HG03354 (cell line): ENCODE data around the gene BMPR1B.

Experiments
- ATAC-seq: cut with Tn5 transposase; IDR thresholded peaks from one replicate; pipeline ENCODE4 v1.9.1; 2021; ENCODE audit warnings: mild to moderate bottlenecking; ENCODE audit not compliant: unreplicated experiment, poor library complexity, severe bottlenecking

BMPR1B gene

DNA sequence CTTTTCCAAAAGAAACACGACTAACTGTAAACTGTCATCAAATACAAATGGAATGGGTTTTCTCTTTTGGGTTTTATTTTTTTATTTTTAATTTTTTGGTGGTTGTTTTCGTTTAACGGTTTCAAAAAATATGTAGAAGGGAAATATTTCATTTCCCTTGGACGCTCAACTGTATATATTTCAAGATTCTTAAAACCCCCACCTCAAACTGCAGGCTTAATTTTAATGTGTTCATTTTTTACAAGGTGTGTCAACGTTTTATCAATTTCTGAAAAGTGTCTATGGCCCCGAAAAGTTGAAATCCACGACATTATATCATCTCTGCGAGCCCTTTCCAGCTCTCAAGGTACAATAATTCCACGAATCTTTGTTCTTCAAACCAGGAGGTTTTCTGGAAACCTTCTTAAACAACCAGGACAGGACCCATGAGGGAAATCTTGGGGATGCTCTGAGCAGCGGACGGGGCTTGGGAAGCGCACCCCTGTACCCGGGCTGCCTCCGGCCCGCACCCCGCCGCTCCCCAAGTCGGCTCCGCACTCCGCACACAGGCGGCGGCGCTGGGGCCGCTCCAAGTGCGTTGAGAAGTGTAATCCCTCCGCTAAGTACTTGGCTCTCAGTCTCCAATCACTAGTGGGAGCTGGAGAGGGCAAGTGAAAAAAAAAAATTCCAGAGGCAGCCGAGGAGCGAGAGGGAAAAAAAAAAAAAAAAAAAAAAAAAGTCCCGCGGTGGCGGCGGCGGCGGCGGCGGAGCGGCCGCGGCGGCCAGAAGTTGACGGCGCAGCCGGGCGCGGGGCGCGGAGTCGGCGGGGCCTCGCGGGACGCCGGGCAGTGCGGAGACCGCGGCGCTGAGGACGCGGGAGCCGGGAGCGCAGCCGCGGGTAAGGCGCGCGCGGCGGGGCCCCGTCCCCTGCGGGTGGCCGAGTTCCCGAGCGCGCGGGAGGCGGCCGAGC, at the start of gene BMPR1B:
BMPR1B (plus strand) TSS at position 764 of the 949 bp plus-strand sequence. CDS start 346,470 bp downstream, outside the sequence.
- ATAC-seq = peak; percentile 54

DNA sequence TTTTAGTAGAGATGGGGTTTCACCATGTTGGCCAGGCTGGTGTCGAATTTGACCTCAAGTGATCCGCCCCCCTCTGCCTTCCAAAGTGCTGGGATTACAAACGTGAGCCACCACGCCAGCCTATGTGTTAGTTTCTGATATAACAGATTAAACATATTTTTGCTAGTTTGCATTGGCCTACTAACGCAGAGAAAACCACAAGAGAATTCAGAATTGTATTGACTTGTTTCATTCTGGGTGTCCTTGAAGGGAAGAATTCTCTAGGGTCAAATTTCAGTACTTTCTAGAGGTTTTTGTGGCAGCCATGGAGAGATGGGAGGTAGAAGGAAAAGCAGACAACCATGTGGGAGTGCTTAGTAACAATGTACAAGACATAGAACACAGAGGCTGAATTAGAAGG, 46.1 kb upstream of the BMPR1B start:
- ATAC-seq = no peak

DNA sequence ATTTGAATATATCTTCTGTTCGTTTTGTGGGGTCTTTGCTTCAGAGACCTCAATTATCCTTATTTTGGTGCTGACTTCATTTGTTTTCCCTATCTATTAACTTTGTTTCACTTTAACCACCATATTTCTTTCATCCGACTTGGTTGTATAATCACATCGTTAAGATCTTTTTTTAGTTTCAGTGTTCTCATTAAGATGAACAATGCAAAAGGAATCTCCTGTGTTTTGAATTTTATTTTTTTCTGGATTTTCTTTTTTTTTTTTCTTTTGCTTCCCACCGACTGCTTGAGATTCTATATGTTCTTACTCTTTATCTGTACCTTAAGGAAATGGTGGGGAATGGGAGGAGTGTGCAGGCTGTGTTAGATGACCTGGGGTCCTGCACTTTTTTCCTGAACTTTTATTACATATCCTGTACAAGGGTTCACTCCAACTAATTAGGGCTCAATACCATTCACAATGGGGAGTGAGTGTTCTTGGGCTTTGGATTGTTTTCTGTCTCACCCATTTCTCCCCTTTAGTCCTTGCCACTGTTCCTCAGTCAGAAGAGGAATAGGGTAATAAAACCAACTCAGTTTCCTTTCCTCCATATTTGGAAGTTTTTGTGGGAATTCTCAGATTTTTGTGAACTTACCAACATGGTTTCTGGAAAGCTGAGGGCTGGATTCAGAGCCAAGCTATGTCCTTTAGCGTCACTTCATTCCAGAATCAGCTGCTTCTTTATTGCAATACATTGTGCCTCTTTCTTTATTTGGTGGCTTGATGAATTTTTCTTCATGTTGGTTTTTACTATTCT, 43.2 kb upstream of the BMPR1B start:
- ATAC-seq = no peak

DNA sequence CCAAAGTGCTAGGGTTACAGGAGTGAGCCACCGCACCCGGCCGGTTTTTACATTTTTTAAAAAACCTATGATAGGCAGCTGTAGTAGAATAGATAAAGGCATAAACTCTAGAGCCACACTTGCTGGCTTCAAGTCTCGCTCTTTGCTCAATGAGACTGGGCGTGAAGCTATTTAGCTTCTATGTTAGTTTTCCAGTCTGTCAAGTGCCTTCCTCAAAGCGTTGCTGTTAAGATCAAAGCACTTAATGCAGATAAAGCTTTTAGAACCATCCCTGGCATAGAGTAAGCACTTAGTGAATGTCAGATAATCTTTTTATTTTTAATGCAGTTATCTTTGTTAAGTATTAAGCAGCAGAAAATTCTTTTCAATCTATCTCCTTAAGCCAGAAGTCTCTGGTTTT, 42.0 kb upstream of the BMPR1B start:
- ATAC-seq = no peak

DNA sequence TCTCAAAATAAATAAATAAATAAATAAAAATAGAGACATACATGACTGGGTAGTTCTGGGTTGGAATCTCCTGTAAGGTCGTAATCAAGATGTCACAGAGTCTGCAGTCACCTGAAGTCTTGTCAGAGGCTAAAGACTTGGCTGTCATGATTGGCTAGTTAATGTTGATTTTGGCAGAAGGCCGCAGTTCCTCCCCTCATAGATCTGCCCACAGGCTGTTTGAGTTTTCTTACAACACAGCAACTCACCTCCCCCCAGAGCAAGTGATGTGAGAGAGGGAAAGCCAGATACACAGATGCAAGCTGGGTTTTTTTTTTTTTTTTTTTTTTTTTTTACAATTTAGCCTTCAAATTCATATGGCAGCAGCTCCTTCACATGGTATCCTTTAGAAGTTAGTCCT, 36.4 kb upstream of the BMPR1B start:
- no peak for ATAC-seq

DNA sequence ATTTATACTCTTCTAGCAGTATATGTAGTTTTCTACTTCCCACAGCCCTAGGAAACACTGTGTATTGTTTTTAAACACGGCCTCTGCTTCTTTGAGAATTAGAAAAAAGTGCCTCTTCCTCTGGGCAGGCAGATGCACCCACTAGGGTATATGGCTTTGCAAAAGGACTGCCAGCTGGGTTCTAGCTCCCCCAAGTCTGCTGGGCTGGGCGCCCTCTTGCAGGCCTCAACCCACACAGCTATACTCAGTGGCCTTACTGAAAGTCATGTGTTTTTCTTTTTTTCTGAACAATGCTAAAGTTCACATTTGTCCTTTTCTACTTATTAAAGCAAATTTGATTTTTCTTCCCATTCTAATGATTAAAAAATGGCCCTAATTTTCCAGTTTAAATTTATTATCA, 35.5 kb upstream of the BMPR1B start:
- ATAC-seq = no peak

DNA sequence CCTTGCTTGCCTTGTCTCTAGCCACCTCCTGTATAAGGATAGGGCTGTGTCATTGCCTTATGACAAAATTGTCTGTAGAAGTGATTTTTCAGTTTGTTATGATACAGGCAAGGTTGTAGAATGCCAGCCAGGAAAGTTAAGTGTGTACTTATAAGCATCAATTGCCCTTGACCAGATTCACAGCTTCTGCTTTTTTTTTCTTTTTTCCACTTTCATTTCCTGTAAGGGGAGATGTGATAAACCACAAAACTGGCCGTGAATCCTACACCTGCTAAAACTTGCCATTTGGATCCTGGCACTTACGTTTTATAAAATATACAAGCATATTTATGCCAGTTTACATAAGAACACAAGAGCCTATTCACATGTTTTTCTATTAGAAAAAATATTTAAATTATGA, 35.0 kb upstream of the BMPR1B start:
- no peak for ATAC-seq

DNA sequence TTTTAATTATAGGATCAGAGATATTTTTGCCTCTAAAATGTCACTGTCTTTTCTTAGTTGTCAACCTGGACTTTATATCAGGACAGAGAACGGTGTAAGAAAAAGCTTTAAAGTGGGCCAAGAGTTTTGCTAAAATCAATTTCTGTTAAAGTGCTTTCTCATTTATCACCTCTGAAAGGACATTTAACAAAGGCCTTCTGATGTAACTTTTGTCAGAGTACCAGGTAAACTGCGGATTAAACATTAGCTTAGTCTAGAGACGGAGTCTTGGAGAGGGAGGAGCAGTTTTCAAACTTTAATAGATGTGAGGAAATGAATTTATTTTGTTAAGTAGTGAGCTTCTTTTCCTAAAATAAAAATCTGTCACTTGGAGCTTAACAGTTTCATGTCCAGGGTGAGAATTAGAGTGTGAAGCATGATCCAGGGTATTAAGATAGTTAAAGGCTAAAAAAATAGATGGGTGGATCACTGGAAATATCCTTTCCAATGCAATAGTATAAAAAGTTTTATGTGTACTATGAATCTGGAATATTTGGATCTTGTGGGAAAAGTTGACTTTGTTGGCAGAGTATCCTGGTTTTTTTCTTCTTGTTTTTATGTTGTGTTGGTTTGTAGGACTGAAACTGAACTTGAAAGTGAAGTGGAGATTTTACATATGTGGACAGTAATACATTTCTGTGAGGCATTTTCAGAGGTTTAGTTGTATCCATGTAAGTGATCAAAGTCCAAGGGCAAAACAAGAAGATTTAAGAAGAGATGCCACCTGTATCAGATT, 33.6 kb upstream of the BMPR1B start:
- ATAC-seq = no peak

DNA sequence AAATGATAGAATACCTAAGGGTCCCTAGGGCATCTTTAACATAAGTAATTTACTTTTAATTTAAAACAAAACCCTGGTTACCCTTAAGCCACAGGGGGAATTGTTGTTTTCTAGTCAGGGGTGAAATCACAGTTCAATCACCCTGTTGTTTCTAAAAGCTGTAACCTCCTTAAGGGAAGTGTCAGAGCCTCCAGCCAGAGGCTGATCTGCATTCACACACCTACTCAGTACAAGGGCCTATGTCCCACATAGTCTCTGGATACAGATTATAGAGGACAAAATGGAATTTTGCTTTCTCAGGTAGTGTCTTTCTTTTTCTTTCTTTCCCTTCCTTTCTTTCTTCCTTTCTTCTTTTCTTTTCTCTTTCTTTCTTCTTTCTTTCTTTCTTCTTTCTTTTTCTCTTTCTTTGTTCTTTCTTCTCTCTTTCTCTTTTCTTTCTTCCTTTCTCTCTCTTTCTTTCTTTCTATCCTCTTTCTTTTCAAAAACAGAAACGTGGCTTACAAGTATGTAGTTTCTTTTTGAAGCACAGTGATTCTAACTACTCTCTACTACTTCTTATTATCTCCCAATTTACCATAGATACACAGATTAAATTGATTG, 31.1 kb upstream of the BMPR1B start:
- no peak for ATAC-seq

DNA sequence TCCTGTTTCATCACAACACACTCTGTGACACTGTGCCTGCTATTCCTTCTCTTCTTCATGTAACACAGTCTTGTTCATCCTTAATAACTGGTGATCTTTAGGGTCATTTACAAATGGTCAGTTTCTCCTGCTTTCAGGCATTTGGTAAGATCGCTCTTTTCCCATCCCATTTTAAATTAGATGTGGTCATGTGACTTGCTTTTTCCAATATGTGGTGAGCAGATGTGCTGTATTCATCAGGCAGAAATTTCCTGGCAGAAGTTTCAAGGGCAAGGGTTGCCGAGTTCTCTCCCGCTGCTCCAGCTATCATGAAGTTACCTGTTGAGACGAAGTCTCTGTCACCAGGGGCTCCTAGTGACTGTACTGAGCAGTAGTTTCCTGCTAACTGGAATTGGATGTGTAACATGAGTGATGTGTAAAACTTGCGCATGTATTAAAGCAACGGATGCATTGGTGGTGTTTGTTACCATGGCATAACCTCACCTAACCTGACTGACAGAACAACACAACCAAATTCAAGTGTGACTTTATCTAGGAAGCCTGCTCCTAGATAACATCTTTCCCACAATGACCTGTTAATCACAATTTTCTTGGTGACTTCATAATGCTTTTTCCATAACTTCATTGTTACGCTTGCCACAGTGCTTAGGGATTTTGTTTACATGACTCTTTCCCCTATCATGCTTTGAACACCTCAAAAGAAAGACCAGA, 29.5 kb upstream of the BMPR1B start:
- ATAC-seq = no peak

DNA sequence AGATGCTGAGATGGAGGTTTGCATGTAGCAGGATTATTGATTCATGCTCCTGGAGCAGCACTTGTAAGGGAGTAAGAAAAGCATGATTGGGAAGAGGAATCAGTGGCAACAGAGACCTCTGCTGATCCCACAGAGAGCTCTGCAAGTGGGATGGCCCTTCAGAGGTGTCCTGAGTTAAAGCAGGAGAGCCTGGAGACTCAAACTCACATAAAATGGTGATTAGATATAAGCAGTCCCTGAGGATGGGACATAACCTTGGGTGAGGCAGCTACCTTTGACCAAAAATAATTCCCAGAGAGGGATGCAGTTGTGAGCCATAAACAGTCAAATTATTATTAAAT, 25.4 kb upstream of the BMPR1B start:
- ATAC-seq = no peak

DNA sequence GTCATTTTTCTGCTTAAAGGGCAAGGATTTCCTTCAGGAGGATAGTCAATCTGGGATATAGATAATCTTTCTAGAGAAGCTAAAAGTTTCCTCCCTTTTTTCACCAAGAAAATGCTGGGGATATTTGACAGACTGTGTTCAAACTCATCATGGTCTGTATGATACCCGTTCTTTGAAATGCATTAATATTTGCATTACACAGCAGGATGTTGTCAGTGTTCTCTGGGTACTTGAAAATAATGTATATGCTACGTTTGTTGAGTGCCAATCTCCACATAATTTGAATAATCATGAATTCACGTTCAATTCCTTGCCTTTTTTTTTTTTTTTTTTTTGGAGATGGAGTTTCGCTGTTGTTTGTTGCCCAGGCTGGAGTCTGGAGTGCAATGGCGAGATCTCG, 18.0 kb upstream of the BMPR1B start:
- no peak for ATAC-seq

DNA sequence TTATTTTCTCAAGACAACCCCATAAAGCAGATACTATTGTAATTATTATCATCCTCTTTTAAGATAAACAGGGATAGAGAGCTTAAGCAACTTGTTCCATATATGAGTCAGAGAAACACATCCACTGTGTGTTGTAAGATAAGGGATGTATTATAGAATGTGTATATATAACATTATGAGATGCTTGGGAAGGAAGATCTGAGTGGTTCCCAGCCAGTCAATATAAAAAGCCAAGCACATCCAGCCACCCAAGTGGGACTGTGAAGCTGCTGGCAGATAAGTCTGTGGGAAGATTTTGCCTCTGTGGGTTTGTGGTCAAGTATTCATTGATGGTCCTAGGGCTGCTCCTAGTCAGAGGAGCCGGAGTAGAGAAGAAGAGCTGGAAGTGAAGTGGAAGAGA, 16.5 kb upstream of the BMPR1B start:
- no peak for ATAC-seq

DNA sequence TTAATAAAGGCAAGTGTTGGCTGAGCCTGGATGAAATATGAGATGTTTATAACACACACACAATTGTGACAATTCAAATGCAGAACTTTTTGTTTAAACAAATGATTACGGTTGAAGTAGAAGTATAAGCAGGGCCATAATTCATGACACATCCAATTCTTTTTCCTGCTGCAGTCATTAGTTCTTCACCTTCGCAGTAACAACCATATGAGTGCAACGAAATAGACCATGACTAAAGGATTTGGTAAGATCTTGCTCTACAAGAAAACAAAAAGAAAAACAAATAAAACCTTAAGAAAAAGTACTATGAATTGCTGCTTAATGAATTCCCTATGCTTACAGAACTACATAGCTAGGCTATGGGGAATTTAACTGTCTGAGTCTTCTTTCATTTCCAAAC, 13.9 kb upstream of the BMPR1B start:
- no peak for ATAC-seq

DNA sequence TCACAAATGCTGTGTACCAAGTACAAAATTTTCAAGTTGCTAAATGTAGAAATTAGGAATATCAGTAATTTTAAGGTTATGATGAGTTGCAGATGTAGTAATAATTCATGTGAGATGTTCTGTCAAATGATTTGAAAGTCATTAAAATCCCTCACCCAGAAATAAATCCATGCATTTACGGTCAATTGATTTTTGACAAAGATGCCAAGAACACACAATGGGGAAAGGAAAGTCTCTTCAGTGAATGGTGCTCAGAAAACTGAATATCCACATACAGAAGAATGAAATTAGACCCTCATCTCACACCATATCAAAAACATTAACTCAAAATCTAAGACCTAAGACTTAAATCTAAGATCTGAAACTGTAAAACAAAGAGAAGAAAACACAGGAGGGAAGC, 12.9 kb upstream of the BMPR1B start:
- no peak for ATAC-seq

DNA sequence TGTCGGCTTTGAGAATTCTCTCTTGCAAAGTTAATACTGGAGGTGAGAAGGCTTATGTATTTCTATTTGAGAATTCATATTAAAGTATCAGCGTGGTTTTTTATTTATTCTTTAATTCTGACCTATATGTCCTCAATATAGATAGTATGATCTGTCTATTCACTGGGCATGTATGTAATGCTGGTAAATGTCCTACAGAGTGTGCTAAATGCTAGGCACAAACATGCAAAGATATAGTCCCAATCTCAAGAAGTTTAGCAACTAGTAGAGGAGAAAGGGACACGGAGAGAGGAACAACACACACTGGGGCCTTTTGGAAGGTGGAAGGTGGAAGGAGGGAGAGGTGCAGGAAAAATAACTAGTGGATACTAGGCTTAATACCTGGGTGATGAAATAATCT, 11.0 kb upstream of the BMPR1B start:
- no peak for ATAC-seq

DNA sequence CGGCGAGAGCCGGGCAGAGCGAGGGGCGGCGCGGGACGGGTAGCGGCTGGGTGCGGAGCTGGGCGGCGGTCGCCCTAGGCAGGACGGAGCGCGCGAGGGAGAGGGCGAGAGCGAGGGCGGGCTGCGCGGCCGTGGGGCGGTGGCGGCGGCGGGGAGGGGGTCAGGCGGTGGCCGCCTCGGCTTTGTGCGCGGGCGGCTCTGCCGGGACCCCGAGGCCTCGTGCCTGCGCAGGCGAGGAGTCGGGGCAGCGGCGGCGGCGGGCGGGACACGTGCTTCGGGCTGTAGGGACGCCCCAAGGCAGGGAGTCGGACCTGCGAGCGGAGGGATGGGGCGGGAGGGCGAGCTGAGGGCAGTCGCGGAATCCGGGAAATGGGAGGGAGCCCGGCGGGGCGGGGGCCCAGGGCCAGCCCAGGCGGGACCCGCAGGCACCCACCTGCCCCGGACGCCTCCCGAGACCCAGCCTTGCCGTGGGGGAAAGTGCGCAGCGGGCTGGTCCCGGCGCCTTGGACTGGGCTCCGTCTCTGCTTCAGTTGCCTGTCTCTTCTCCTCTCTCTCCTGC, 465 bp downstream of the BMPR1B start:
- ATAC-seq = peak; percentile 40

DNA sequence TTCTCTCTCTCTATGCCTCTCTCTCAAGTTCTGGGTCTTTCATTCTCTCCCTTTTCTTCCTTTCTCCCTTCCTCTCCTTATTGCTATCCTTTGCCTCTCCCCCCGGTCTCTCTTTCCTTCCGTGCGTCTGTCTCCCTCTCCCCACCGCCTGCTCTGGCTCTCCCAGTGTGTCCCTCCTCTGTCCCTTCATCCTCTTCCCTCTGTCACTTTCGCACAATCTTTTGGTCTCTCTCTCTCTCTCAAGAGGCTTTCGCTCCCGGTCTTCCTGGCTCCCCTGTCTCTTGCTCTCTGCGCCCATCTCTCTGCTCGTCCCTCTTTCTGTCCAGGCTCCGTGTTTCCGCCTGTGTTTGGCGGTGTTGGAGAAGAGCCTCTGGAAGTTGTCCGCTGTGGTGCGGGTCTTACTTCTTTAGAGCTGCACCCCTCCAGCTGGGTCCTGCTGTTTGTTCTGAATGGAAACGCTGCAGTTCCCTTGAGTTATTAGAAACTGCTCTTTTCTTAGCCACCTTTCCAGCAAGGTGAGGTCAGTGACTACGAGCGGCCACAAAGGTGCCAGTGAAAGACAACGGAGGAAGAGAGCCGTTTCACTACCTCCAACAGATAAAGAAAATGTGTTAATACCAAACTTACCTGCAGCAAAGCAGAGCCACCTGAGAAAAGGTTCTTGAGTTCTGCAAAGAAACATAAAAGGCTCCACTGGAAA, 1.1 kb downstream of the BMPR1B start:
- no peak for ATAC-seq
